Panc1 (cell line): ENCODE results near the gene DNAI2.

Experiments used
- TF ChIP-seq, protein P1 (sequence below): fragments of 450-650 bp; IDR thresholded peaks from 2 replicates; pipeline ENCODE4 v1.5.1; 2017; ENCODE audit warnings: mild to moderate bottlenecking
- TF ChIP-seq, protein P2 (sequence below), 2 experiments: IDR thresholded peaks; 2 replicates each; pipeline ENCODE4 v1.6.1; 2011 to 2012; ENCODE audit warnings: low read depth in 2 of 2, control low read depth in 1 of 2, low read length in 1 of 2, mild to moderate bottlenecking in 1 of 2, moderate library complexity in 1 of 2; ENCODE audit not compliant: insufficient read depth in 1 of 2

DNA sequence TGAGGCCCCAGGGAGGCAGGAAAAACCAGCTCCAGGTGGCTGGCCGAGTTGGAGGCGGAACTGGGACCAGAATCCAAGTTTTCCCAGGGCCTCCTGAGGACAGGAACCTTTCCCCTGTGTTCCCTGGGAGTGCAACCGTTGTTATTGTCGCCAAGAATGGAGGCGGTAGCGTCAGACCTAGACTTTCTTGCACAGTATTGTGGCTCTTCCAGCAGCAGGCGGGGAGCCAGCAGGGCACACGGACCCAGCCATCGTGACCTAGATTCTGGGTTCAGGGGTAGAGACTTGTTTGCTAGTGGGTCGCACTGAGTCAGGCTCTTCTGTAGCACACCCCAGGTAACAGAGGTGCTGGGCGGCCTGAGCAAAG lies 51.3 kb downstream of the DNAI2 start:
- TF ChIP-seq, protein P1, sequence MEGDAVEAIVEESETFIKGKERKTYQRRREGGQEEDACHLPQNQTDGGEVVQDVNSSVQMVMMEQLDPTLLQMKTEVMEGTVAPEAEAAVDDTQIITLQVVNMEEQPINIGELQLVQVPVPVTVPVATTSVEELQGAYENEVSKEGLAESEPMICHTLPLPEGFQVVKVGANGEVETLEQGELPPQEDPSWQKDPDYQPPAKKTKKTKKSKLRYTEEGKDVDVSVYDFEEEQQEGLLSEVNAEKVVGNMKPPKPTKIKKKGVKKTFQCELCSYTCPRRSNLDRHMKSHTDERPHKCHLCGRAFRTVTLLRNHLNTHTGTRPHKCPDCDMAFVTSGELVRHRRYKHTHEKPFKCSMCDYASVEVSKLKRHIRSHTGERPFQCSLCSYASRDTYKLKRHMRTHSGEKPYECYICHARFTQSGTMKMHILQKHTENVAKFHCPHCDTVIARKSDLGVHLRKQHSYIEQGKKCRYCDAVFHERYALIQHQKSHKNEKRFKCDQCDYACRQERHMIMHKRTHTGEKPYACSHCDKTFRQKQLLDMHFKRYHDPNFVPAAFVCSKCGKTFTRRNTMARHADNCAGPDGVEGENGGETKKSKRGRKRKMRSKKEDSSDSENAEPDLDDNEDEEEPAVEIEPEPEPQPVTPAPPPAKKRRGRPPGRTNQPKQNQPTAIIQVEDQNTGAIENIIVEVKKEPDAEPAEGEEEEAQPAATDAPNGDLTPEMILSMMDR, result no peak
- TF ChIP-seq, protein P2, sequence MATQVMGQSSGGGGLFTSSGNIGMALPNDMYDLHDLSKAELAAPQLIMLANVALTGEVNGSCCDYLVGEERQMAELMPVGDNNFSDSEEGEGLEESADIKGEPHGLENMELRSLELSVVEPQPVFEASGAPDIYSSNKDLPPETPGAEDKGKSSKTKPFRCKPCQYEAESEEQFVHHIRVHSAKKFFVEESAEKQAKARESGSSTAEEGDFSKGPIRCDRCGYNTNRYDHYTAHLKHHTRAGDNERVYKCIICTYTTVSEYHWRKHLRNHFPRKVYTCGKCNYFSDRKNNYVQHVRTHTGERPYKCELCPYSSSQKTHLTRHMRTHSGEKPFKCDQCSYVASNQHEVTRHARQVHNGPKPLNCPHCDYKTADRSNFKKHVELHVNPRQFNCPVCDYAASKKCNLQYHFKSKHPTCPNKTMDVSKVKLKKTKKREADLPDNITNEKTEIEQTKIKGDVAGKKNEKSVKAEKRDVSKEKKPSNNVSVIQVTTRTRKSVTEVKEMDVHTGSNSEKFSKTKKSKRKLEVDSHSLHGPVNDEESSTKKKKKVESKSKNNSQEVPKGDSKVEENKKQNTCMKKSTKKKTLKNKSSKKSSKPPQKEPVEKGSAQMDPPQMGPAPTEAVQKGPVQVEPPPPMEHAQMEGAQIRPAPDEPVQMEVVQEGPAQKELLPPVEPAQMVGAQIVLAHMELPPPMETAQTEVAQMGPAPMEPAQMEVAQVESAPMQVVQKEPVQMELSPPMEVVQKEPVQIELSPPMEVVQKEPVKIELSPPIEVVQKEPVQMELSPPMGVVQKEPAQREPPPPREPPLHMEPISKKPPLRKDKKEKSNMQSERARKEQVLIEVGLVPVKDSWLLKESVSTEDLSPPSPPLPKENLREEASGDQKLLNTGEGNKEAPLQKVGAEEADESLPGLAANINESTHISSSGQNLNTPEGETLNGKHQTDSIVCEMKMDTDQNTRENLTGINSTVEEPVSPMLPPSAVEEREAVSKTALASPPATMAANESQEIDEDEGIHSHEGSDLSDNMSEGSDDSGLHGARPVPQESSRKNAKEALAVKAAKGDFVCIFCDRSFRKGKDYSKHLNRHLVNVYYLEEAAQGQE (IDR thresholded peaks at IDR 0.05; ENCODE audit: insufficient read depth in 1 of 2, low read depth in 2 of 2, low read length in 1 of 2), result no peak
